COLO668 (cell line): Measurements from ENCODE around the gene DPP6.

Source experiments
- DNase-seq: peaks from one replicate; lab custom pipeline; 2025; ENCODE audit not compliant: unreplicated experiment; lab: John Stamatoyannopoulos, UW

Gene DPP6

DNA sequence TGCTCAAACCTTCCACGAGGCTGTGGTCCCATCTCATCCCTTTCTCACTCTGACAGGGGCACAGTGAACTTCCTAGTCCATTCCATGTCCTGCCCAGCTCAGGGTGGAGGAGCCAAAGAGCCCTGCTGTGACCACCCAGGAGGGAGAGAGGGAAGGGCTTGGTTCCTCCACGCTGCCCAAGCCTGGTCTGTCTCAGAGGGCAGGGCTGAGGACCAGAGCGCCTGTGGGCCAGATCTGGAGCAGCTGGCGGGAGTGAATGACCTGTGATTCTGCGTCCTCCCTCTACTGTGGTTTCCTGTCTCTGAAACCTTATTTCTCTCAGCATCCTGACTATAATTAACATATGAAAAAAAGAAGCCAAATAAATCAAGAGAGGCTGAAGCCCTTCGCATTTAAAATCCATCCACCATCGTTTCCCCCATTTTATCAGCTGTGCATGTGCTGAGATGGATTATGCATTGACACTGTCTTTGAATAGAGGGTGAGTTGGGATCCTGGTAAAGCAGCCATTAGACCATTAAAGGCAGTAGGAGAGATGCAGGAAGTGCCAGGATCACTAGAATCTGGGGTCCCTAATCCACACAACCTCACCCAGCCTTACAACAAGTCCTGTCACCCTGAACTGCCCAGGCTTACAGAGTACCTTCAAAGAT, 165.6 kb downstream of the DPP6 start:
- no peak for DNase-seq

- no peak for DNase-seq
Observed at GRCh38 chr7:154231732-154232131, 179.5 kb downstream of the DPP6 start.

- DNase-seq = no peak
Observed at GRCh38 chr7:154232700-154233099, 180.5 kb downstream of the DPP6 start.

- no peak for DNase-seq
Observed at GRCh38 chr7:154241988-154242387, 189.8 kb downstream of the DPP6 start.

- DNase-seq = no peak
Observed at GRCh38 chr7:154242709-154243108, 190.5 kb downstream of the DPP6 start.

DNA sequence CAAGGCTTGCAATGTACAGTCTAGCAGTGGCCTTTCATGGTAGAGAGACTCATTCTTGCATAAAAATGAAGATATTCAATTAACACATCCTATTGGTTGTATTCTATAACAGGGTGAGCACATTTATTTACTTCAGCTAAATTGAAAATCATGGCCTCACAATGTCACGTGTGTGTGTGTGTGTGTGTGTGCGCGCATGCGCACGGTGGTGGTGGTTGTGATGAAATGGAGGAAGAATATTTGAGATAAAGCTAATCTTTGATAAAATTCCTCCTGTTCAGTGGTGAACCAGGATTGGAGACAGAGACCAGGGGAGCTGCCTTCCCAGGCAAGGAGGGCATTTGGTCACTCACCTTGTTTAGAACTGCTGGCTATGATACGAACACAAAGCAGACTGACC, 199.8 kb downstream of the DPP6 start:
- no peak for DNase-seq

DNA sequence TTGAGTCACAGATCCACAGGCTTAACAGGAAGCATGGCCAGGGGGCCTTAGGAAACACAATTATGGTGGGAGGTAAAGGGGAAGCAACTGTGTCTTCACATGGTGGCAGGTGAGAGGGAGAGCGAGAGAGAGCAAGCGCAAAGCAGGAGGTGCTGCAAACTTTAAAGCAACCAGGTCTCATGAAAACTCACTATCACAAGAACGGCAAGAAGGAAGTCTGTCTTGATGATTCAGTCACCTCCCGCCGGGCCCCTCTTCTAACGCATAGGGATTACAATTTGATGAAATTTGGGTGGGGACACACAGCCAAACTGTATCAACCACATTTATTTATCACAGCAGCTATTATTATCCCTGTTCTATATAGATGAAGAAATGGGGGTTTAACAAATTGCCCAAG, 201.6 kb downstream of the DPP6 start:
- DNase-seq = no peak

- DNase-seq = no peak
Observed at GRCh38 chr7:154255324-154255723, 203.1 kb downstream of the DPP6 start.

GRCh38 chr7:154256150-154256549, 204.0 kb downstream of the DPP6 start:
- DNase-seq = no peak

DNA sequence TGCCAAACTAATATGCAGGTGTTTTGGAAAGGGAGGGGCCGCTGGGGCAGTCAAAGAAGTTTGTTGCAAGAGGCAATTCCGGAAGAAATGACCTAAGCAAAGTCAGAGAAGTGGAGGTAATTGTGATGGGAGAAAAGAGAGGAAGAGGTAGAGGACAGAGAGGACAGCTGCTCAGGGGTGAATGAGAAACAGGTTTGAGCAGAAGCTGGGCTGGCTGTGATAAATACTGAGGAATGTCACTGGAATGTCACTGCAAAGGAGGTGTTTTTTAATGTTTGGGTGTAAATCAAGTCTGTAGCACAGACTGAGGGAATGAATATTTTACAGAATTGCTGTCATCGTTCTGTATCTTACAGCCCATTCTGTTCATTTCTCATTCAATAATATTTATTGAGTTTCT, 207.2 kb downstream of the DPP6 start:
- DNase-seq = no peak

DNA sequence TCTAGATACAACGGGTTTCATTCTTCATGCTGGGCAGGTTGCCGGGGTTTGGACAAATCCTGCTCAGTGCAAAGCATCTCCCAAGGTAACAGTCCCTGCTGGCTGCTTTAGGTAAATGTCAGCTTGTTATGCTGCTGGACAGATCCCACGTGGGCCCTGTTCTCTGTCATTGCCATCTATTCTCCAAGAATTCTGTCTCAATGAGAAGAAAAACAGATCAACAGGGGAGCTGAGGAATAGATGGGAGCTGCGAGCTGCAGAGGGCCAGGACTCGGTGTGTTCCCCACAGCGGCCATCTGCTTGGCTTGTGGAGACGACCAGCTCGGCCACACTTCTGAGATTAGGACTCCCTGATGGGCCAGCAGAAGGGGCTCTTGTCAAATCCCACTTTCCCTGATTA, 235.2 kb downstream of the DPP6 start:
- no peak for DNase-seq

- no peak for DNase-seq
Observed at GRCh38 chr7:154289119-154289518, 236.9 kb downstream of the DPP6 start.

DNA sequence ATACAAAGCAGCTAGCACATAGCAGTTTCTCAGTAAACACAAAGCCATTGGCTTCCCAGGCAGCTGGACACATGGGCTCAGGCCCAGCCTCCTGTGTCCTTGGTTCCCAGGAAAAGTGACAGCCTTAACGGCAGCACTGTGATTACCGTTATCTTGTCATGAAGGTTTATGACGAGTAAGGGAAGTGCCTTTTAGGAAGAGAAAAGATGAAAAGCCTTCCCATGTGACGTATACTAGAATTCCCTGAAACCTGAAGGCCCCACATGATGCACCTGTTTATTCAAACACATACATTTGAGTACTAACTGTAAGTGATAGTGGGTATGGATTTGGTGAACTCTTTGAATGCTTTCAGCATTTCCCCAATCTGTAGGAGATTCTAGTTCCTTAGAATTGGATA, 244.2 kb downstream of the DPP6 start:
- DNase-seq = no peak

DNA sequence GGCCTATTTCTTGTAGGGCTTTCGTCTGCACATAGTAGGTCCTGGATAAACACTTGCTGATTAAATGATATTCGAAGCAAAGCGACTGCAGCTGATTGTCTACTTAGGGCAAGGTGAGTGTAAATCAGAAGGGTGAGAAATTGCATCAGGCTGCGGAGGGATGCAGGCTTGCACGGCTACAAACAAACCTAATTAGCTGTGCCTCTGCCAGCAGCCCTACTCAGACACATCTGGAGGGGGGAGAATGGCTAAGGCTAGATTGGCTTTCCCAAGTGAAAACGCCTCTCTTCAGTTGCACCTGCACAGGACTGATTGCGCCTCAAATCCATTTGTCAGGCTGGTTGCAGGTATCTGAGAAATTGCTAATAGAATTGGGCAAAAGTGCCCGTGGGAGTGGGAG, 247.5 kb downstream of the DPP6 start:
- DNase-seq = no peak

- DNase-seq = no peak
Observed at GRCh38 chr7:154302380-154302779, 250.2 kb downstream of the DPP6 start.

GRCh38 chr7:154304231-154304630, 252.0 kb downstream of the DPP6 start:
- no peak for DNase-seq

DNA sequence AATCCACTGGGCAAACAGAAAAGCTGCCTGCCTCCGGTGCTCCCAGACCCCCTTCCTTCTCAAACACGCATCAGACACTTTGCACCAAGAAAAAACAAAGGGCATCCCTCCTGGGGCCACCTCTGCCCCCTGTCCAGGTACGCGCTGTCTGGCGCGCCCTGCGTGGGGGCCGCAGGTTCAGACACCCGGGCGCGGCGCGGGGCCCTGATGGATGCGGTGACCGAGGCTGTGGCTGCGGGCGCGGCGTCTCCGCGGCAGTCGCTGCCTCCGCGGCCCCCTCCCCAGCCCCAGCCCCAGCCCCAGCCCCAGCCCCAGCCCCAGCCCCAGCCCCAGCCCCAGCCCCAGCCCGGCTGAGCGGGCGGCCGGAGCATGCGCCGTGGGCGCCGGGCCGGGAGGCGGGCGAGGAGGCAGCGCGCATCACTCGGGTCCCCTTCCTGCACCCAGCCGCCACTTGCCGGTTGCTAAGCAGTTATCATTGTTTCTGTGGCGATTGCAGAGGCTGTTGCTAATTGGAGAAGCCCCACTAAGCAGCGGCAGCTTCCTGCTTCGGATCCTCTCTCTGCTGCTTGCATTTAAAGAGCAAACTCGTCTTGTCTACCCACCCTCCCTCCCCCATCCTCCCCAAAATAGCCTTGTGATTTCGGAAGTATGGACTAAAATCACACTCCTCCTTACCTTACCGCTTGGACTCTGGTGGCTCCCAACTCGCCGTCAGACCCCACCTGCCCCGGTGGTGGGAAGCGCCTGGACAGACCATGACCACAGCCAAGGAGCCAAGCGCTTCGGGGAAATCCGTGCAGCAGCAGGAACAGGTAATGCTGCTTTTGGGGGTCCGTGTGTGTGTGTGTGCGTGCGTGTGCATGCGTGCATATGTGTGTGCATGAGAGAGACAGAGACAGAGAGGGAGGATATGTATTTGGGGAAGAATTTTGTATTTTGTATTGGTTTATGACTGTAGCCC, 252.8 kb downstream of the DPP6 start:
- DNase-seq = no peak

GRCh38 chr7:154306036-154306435, 253.8 kb downstream of the DPP6 start:
- DNase-seq = no peak

- no peak for DNase-seq
Observed at GRCh38 chr7:154308928-154309327, 256.7 kb downstream of the DPP6 start.

DNA sequence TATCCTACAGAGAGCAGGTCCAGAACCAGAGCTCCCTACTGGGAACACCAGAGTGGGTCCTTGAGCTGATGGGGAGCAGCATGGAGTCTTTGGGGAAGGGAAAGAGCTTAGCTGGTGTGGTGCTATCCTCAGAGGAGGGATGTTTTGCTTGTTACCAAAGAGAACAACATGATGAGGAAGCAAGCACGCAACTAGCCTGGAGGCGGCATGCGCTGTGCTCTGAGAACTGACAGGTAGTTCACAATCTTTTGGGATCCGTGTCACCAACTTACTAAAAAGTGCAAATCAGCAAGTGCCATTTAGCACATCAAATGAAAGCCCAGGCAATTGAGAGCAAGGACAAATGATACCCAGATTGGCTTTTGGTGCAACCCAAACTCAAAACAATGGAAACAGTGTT, 257.9 kb downstream of the DPP6 start:
- DNase-seq = no peak

DNA sequence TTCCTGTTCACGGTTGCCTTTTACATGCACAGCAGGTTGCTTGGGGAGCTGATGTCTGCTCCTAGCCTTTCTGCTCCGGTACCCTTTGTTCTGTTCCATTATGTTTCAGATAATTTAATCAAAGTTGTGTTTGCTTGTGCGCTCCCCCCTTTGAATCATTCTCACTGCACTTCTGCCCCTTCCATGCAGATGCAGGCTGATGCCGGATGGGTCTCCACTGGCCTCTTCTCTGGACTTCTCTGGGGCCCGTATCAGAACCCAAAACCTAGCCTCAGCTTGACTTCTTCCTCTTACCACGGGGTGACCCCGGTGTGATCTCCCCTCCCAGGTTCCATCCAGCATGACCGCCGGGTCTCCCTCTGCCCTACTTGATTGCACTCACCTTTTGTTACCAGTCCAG, 272.0 kb downstream of the DPP6 start:
- no peak for DNase-seq

DNA sequence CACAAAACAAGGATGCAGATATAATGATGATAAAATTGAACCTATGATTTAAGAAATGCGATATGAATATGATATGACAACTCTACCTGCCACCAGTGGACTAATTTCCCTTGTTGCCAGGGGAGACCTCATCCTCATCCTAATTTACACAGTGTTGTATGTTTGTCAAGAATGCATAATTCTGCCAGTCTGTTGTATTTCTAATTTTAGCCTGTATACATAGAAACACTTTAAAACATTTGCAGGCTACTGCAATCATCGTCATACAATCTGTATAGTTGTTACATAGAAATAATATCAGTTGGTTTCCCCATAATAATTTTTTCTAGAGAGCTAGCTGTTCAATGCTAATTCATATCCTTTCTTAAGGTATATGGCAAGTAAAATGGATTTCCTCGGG, 274.2 kb downstream of the DPP6 start:
- DNase-seq = no peak
